PFSK-1 (cell line): ENCODE measurements around the gene SP140.

Experiments
- FOXP2 ChIP-seq: optimal IDR thresholded peaks from 2 replicates; pipeline ENCODE3; 2011; ENCODE audit warnings: borderline replicate concordance, control low read depth, inconsistent platforms; ENCODE audit not compliant: insufficient read depth; ENCODE audit errors: extremely low read length, extremely low read depth
- POLR2AphosphoS5 ChIP-seq: IDR thresholded peaks from 2 replicates; pipeline ENCODE4 v1.6.1; 2012; ENCODE audit warnings: low read depth, mild to moderate bottlenecking, control low read depth, low read length, moderate library complexity
- SIN3A ChIP-seq: IDR thresholded peaks from 2 replicates; pipeline ENCODE4 v1.6.1; 2012; ENCODE audit warnings: mild to moderate bottlenecking, low read length, moderate library complexity, borderline replicate concordance; ENCODE audit not compliant: insufficient read depth
- TAF1 ChIP-seq: IDR thresholded peaks from 2 replicates; pipeline ENCODE4 v1.6.1; 2012; ENCODE audit warnings: low read length, control low read depth, borderline replicate concordance; ENCODE audit not compliant: insufficient read depth
- TF ChIP-seq, protein P1 (sequence below), 2 experiments: IDR thresholded peaks; 2 replicates each; pipeline versions ENCODE4 v1.6.1 to v1.8.0; 2011 to 2012; ENCODE audit warnings: low read depth in 2 of 2, low read length in 2 of 2, control low read depth in 1 of 2, inconsistent platforms in 1 of 2, mild to moderate bottlenecking in 1 of 2, moderate library complexity in 1 of 2; ENCODE audit not compliant: insufficient read depth in 1 of 2

DNA sequence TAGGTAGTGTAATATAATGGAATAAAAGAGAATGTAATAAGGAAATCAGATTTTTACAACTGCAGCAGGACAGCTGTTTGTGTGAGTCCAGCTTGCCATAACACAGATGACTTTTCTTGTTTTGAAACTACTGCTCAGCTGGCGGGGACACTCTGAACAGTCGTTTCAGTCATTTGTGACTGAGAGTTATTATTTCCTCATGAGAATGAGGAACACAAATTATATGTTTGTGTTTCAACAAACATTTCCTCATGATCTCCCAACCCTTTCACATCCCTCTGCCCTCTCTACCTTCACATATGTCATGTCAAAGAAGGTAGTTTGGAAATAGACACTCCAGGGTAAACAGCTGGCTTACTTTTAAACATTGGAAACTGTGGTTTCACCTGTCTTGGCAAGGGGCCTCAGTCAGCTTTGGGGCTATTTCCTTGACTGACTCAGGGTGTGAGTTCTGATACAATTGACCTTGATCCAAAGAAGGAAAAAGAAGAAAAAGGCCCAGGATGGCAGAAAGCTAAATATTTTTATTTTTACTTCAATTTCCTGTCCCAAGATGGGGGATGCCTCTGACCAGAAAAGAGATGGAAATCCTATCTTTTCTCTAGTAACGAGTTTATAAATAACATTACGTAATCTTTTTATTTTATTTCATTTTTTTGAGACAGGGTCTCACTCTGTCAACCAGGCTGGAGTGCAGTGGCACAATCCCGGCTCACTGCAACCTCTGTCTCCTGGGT, 102.0 kb downstream of the SP140 start:
- TF ChIP-seq TAF1 (no peak), POLR2AphosphoS5 (no peak), SIN3A (no peak), FOXP2 (no peak)
- TF ChIP-seq, protein P1, sequence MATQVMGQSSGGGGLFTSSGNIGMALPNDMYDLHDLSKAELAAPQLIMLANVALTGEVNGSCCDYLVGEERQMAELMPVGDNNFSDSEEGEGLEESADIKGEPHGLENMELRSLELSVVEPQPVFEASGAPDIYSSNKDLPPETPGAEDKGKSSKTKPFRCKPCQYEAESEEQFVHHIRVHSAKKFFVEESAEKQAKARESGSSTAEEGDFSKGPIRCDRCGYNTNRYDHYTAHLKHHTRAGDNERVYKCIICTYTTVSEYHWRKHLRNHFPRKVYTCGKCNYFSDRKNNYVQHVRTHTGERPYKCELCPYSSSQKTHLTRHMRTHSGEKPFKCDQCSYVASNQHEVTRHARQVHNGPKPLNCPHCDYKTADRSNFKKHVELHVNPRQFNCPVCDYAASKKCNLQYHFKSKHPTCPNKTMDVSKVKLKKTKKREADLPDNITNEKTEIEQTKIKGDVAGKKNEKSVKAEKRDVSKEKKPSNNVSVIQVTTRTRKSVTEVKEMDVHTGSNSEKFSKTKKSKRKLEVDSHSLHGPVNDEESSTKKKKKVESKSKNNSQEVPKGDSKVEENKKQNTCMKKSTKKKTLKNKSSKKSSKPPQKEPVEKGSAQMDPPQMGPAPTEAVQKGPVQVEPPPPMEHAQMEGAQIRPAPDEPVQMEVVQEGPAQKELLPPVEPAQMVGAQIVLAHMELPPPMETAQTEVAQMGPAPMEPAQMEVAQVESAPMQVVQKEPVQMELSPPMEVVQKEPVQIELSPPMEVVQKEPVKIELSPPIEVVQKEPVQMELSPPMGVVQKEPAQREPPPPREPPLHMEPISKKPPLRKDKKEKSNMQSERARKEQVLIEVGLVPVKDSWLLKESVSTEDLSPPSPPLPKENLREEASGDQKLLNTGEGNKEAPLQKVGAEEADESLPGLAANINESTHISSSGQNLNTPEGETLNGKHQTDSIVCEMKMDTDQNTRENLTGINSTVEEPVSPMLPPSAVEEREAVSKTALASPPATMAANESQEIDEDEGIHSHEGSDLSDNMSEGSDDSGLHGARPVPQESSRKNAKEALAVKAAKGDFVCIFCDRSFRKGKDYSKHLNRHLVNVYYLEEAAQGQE (IDR thresholded peaks at IDR 0.05; ENCODE audit: insufficient read depth in 1 of 2, low read depth in 2 of 2, low read length in 2 of 2): no peak
